ENCODE results near the gene PDK1.

The PDK1 gene

GRCh38 chr2:172600557-172601008, 44.7 kb downstream of the PDK1 start:
- DNase-seq = no peak

- no peak for DNase-seq
Measured at GRCh38 chr2:172606285-172606684, 50.4 kb downstream of the PDK1 start.

GRCh38 chr2:172607379-172607928, 51.6 kb downstream of the PDK1 start:
- DNase-seq = no peak

- DNase-seq = no peak
Measured at GRCh38 chr2:172609488-172609887, 53.6 kb downstream of the PDK1 start.

- DNase-seq = no peak
Measured at GRCh38 chr2:172612051-172612450, 56.2 kb downstream of the PDK1 start.

- DNase-seq = no peak
Measured at GRCh38 chr2:172613040-172613439, 57.1 kb downstream of the PDK1 start.

- no peak for DNase-seq
Measured at GRCh38 chr2:172613615-172614231, 57.8 kb downstream of the PDK1 start.

- DNase-seq = no peak
Measured at GRCh38 chr2:172614932-172615331, 59.0 kb downstream of the PDK1 start.

- no peak for DNase-seq
Measured at GRCh38 chr2:172615727-172616261, 59.9 kb downstream of the PDK1 start.

- DNase-seq = no peak
Measured at GRCh38 chr2:172617115-172617514, 61.2 kb downstream of the PDK1 start.

- no peak for DNase-seq
Measured at GRCh38 chr2:172623249-172623965, 67.5 kb downstream of the PDK1 start.

GRCh38 chr2:172624996-172625395, 69.1 kb downstream of the PDK1 start:
- no peak for DNase-seq

GRCh38 chr2:172627181-172627580, 71.3 kb downstream of the PDK1 start:
- DNase-seq = no peak

GRCh38 chr2:172628085-172628484, 72.2 kb downstream of the PDK1 start:
- DNase-seq = no peak

GRCh38 chr2:172629586-172629985, 73.7 kb downstream of the PDK1 start:
- no peak for DNase-seq

- no peak for DNase-seq
Measured at GRCh38 chr2:172630181-172630580, 74.3 kb downstream of the PDK1 start.

GRCh38 chr2:172634477-172634876, 78.6 kb downstream of the PDK1 start:
- DNase-seq = no peak

- no peak for DNase-seq
Measured at GRCh38 chr2:172635548-172635947, 79.7 kb downstream of the PDK1 start.

- no peak for DNase-seq
Measured at GRCh38 chr2:172639256-172639655, 83.4 kb downstream of the PDK1 start.

GRCh38 chr2:172639823-172640222, 83.9 kb downstream of the PDK1 start:
- DNase-seq = no peak

- DNase-seq = no peak
Measured at GRCh38 chr2:172640389-172640788, 84.5 kb downstream of the PDK1 start.

- no peak for DNase-seq
Measured at GRCh38 chr2:172642301-172643020, 86.6 kb downstream of the PDK1 start.

- no peak for DNase-seq
Measured at GRCh38 chr2:172643142-172643541, 87.3 kb downstream of the PDK1 start.
